ENCODE data around the gene ARL5C.

DNA sequence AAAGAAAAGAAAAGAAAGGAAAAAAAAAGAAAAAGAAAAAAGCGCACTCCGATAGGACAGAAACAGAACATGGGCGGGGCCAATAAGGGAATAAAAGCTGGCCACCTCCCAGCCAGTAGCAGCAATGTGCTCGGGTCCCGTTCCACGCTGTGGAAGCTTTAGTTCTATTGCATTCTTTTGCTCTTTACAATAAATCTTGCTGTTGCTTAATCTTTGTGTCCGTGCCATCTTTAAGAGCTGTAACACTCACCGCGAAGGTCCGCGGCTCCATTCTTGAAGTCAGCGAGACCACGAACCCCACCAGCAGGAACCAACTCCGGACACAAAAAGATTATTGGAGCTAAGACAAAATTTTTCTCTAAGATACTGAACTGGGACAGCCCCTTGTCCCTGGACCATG lies 3.1 kb upstream of the ARL5C start:
- TF ChIP-seq CTCF (IDR thresholded peaks at IDR 0.05; ENCODE audit: low read depth, low read length, missing input control) (no peak), NR2F2 (IDR thresholded peaks at IDR 0.05) (no peak), RAD21 (IDR thresholded peaks at IDR 0.05) (no peak), EGR1 (IDR thresholded peaks at IDR 0.05; ENCODE audit: low read depth in 2 of 2) (no peak), TAF1 (conservative IDR thresholded peaks at IDR 0.05) (no peak), HNF4G (IDR thresholded peaks at IDR 0.05) (no peak), REST (IDR thresholded peaks at IDR 0.05) (no peak), GABPA (IDR thresholded peaks at IDR 0.05 in 1 of 2, conservative IDR thresholded peaks at IDR 0.05 in 1 of 2) (no peak), YY1 (IDR thresholded peaks at IDR 0.05) (no peak), ZBTB33 (IDR thresholded peaks at IDR 0.05) (no peak), SP1 (IDR thresholded peaks at IDR 0.05) (no peak)
- TF ChIP-seq, protein P1, sequence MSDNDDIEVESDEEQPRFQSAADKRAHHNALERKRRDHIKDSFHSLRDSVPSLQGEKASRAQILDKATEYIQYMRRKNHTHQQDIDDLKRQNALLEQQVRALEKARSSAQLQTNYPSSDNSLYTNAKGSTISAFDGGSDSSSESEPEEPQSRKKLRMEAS (IDR thresholded peaks at IDR 0.05), result no peak
- TF ChIP-seq, protein P2, sequence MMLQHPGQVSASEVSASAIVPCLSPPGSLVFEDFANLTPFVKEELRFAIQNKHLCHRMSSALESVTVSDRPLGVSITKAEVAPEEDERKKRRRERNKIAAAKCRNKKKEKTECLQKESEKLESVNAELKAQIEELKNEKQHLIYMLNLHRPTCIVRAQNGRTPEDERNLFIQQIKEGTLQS (IDR thresholded peaks at IDR 0.05), result no peak

All from liver (tissue), 3 donors.